GM23338 (cell line): ENCODE measurements around the gene XRCC5. TPM values are rescaled to one million over a fixed set of nuclear protein-coding genes. Genes with fewer than 3 reads are reported as not detected.

Experiments
- ATAC-seq: fragments of 200-7000 bp; cut with Tn5 transposase; 3 replicates; pipeline ENCODE4 v1.9.1; 2020
- DNase-seq: peaks from one replicate; pipeline ENCODE4 v3.0.0-alpha.2; 2015; ENCODE audit warnings: low spot score
- H2AFZ ChIP-seq: fragments of 200-600 bp; sonication (generic); 2 replicates; pipeline ENCODE4 v1.8.0; 2016; ENCODE audit warnings: antibody characterized with exemption, mild to moderate bottlenecking, moderate library complexity
- H3F3A ChIP-seq: fragments of 200-600 bp; sonication (generic); replicated peaks from 2 replicates; pipeline ENCODE4 v1.8.0; 2017; ENCODE audit warnings: antibody characterized with exemption, mixed run types, low read depth
- H3K27ac ChIP-seq: fragments of 200-600 bp; sonication (generic); 2 replicates; pipeline ENCODE4 v1.6.1; 2016; ENCODE audit warnings: low read depth
- H3K27me3 ChIP-seq: fragments of 200-600 bp; sonication (generic); 2 replicates; pipeline ENCODE4 v1.8.0; 2016; ENCODE audit warnings: mild to moderate bottlenecking, mixed run types, moderate library complexity; ENCODE audit not compliant: insufficient read depth
- H3K36me3 ChIP-seq: fragments of 200-600 bp; sonication (generic); 2 replicates; pipeline ENCODE4 v1.8.0; 2016; ENCODE audit warnings: mild to moderate bottlenecking; ENCODE audit not compliant: insufficient read depth
- H3K4me1 ChIP-seq: fragments of 200-600 bp; sonication (generic); 2 replicates; pipeline ENCODE4 v1.8.0; 2016; ENCODE audit warnings: mild to moderate bottlenecking, moderate library complexity; ENCODE audit not compliant: insufficient read depth
- H3K4me2 ChIP-seq: fragments of 200-600 bp; sonication (generic); 2 replicates; pipeline ENCODE4 v1.7.1; 2017; ENCODE audit warnings: mixed run types
- H3K4me3 ChIP-seq: fragments of 200-600 bp; sonication (generic); 2 replicates; pipeline ENCODE4 v1.6.1; 2016; ENCODE audit warnings: mixed run types
- H3K79me2 ChIP-seq: fragments of 200-600 bp; sonication (generic); replicated peaks from 2 replicates; pipeline ENCODE4 v1.8.0; 2017; ENCODE audit warnings: mild to moderate bottlenecking; ENCODE audit not compliant: insufficient read depth
- H3K9me2 ChIP-seq: fragments of 200-600 bp; sonication (generic); 2 replicates; pipeline ENCODE4 v1.8.0; 2017; ENCODE audit not compliant: insufficient read depth
- H4K20me1 ChIP-seq: fragments of 200-600 bp; sonication (generic); replicated peaks from 2 replicates; pipeline ENCODE4 v1.8.0; 2017; ENCODE audit warnings: mild to moderate bottlenecking; ENCODE audit not compliant: insufficient read depth
- H3K27ac Mint-ChIP-seq: 2 replicates; pipeline ENCODE4 v1.8.0; 2020; ENCODE audit warnings: inconsistent platforms, mild to moderate bottlenecking, moderate library complexity, mixed read lengths
- H3K27me3 Mint-ChIP-seq: 3 replicates; pipeline ENCODE4 v1.8.0; 2022; ENCODE audit warnings: low read depth, mild to moderate bottlenecking, moderate library complexity, mixed read lengths, inconsistent platforms; ENCODE audit not compliant: insufficient read depth, poor library complexity
- H3K36me3 Mint-ChIP-seq: 3 replicates; pipeline ENCODE4 v1.8.0; 2021; ENCODE audit warnings: low read depth, mild to moderate bottlenecking, inconsistent platforms, moderate library complexity, mixed read lengths
- H3K4me1 Mint-ChIP-seq: 3 replicates; pipeline ENCODE4 v1.8.0; 2020; ENCODE audit warnings: mild to moderate bottlenecking, inconsistent platforms, mixed read lengths
- H3K4me3 Mint-ChIP-seq: 3 replicates; pipeline ENCODE4 v1.8.0; 2021; ENCODE audit warnings: moderate library complexity, mild to moderate bottlenecking, inconsistent platforms, mixed read lengths
- H3K9me3 Mint-ChIP-seq: 3 replicates; pipeline ENCODE4 v1.8.0; 2020; ENCODE audit warnings: moderate library complexity, mild to moderate bottlenecking, inconsistent platforms, mixed read lengths
- JUNB ChIP-seq: IDR thresholded peaks from one replicate; pipeline ENCODE4 v1.6.1; 2016; ENCODE audit warnings: antibody characterized with exemption; ENCODE audit not compliant: unreplicated experiment
- STAT1 ChIP-seq: IDR thresholded peaks from one replicate; pipeline ENCODE4 v1.6.1; 2016; ENCODE audit warnings: antibody characterized with exemption; ENCODE audit not compliant: unreplicated experiment
- polyA plus RNA-seq: library from polyadenylated mRNA; unstranded; fragments of >200 nt; fragmentation: Nextera tagmentation; extraction: Ambion mirVana; gene quantifications from 2 replicates; pipeline ENCODE4 v1.2.1, GENCODE V29; 2016
- total RNA-seq: library from RNA; depleted of rRNA; stranded (reverse); fragments of >200 nt; shearing (Covaris generic); gene quantifications from 2 replicates; pipeline ENCODE4 v1.2.3, GENCODE V29; 2014
- TF ChIP-seq, protein P1 (sequence below): fragments of 250-450 bp; sonication (Bioruptor Pico); IDR thresholded peaks from 2 replicates; pipeline ENCODE4 v1.5.0; 2020; ENCODE audit warnings: mild to moderate bottlenecking, moderate library complexity
- TF ChIP-seq, protein P2 (sequence below): IDR thresholded peaks from 2 replicates; pipeline ENCODE4 v1.6.1; 2016; ENCODE audit warnings: antibody characterized with exemption
- TF ChIP-seq, protein P3 (sequence below), 2 experiments: fragments of 200-600 bp in 1 of 2; sonication (generic) in 1 of 2; conservative IDR thresholded peaks; 2 replicates each; pipeline versions ENCODE4 v1.5.1 to v1.6.1; 2016 to 2017; ENCODE audit warnings: antibody characterized with exemption in 2 of 2, low read depth in 2 of 2, mild to moderate bottlenecking in 2 of 2, moderate library complexity in 1 of 2

XRCC5 gene
- total and polyA plus RNA-seq, 2 experiments from 2014 or later: 499 to 524 TPM

DNA sequence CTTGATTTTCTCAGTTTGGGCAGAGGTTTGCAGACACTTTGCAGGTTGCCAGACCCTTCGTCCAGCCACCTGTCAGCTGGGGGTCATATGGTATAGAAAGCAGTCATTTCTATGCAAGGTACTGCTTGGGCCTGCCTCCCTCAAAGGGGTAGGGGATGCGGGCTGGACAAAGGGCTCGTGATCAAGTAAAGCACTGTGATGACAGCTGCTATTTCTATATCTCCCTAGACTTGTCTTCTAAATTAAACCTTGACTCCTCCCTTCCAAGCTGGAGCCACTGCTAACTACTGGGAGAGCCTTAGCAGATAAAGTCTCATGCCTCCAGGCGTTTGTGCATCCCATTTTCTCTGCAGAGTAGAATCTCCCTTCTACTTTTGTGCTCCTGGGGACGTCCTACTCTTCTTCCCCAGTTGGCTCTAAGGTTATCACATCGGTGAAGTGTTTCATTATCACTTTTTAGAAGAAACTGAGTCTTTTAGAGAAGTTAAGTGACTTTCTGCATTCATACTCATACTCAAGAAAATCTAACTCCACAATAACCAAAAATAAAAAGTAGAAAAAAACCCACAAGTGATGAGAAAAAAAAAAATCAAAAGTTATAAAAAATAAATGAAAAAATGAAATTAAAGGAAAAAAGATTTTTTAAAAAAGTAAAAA lies 710 bp upstream of the XRCC5 start (continued):
- TF ChIP-seq, protein P1, sequence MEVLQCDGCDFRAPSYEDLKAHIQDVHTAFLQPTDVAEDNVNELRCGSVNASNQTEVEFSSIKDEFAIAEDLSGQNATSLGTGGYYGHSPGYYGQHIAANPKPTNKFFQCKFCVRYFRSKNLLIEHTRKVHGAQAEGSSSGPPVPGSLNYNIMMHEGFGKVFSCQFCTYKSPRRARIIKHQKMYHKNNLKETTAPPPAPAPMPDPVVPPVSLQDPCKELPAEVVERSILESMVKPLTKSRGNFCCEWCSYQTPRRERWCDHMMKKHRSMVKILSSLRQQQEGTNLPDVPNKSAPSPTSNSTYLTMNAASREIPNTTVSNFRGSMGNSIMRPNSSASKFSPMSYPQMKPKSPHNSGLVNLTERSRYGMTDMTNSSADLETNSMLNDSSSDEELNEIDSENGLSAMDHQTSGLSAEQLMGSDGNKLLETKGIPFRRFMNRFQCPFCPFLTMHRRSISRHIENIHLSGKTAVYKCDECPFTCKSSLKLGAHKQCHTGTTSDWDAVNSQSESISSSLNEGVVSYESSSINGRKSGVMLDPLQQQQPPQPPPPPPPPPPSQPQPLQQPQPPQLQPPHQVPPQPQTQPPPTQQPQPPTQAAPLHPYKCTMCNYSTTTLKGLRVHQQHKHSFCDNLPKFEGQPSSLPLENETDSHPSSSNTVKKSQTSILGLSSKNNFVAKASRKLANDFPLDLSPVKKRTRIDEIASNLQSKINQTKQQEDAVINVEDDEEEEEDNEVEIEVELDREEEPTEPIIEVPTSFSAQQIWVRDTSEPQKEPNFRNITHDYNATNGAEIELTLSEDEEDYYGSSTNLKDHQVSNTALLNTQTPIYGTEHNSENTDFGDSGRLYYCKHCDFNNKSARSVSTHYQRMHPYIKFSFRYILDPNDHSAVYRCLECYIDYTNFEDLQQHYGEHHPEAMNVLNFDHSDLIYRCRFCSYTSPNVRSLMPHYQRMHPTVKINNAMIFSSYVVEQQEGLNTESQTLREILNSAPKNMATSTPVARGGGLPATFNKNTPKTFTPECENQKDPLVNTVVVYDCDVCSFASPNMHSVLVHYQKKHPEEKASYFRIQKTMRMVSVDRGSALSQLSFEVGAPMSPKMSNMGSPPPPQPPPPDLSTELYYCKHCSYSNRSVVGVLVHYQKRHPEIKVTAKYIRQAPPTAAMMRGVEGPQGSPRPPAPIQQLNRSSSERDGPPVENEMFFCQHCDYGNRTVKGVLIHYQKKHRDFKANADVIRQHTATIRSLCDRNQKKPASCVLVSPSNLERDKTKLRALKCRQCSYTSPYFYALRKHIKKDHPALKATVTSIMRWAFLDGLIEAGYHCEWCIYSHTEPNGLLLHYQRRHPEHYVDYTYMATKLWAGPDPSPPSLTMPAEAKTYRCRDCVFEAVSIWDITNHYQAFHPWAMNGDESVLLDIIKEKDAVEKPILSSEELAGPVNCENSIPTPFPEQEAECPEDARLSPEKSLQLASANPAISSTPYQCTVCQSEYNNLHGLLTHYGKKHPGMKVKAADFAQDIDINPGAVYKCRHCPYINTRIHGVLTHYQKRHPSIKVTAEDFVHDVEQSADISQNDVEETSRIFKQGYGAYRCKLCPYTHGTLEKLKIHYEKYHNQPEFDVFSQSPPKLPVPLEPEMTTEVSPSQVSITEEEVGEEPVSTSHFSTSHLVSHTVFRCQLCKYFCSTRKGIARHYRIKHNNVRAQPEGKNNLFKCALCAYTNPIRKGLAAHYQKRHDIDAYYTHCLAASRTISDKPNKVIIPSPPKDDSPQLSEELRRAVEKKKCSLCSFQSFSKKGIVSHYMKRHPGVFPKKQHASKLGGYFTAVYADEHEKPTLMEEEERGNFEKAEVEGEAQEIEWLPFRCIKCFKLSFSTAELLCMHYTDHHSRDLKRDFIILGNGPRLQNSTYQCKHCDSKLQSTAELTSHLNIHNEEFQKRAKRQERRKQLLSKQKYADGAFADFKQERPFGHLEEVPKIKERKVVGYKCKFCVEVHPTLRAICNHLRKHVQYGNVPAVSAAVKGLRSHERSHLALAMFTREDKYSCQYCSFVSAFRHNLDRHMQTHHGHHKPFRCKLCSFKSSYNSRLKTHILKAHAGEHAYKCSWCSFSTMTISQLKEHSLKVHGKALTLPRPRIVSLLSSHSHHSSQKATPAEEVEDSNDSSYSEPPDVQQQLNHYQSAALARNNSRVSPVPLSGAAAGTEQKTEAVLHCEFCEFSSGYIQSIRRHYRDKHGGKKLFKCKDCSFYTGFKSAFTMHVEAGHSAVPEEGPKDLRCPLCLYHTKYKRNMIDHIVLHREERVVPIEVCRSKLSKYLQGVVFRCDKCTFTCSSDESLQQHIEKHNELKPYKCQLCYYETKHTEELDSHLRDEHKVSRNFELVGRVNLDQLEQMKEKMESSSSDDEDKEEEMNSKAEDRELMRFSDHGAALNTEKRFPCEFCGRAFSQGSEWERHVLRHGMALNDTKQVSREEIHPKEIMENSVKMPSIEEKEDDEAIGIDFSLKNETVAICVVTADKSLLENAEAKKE (CRISPR knock-in tag): no peak
- no peak for TF ChIP-seq STAT1

DNA sequence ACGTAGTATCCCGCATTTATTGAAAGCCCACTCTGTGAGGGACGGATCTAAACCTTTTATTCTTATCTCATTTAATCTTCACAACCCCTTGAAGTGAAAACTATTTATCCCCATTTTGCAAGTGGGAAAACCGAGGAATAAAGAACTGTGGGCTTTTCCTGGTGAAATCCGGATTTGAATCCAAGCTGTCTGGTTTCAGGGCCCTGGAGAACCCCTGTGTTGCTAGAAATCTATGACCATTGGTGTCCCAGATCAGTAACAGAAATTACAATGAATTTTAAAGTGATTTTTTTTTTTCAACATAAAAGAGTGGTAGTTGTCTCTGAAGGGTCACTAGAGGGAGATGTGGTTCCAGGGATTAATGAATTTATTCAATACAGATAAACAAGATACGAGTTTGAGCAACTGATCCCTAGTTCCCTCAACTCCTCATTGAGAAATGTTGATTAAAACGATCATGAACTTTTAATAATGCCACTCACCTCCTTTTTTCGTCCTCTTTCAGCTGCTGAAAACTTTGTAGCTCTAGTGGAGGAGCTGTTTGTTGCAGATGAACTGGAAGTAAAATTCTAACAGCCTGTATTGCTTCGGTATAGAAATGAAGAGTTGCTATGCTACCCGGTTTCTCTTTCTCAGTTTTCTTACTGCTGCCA lies 940 bp downstream of the XRCC5 start:
- Mint-ChIP-seq H3K4me3 (peak overlapping the region; percentile 100), H3K36me3 (peaks cover 58% of the 10 kb centered on the region), H3K27me3 (peaks cover 18% of the 10 kb centered on the region), H3K9me3 (no peaks in the 10 kb centered on the region; the same call in 2 of the 3 replicates), H3K4me1 (peaks cover 52% of the 10 kb centered on the region), H3K27ac (peak overlapping the region; percentile 100)
- Histone ChIP-seq H3K27me3 (no peaks in the 10 kb centered on the region), H3K4me3 (peak overlapping the region; percentile 85), H3K4me2 (peak overlapping the region; percentile 90), H3K79me2 (peaks cover 41% of the 10 kb centered on the region), H3K36me3 (peaks cover 34% of the 10 kb centered on the region), H2AFZ (no peak overlapping the region), H3K9me2 (no peaks in the 10 kb centered on the region), H4K20me1 (no peaks in the 10 kb centered on the region; the same call in 1 of the 2 replicates), H3K27ac (peak overlapping the region; percentile 89), H3F3A (peaks cover 36% of the 10 kb centered on the region), H3K4me1 (peaks cover 18% of the 10 kb centered on the region; the same call in 1 of the 2 replicates)
- DNase-seq (peak; percentile 31), ATAC-seq (no peak)
- TF ChIP-seq, protein P2, sequence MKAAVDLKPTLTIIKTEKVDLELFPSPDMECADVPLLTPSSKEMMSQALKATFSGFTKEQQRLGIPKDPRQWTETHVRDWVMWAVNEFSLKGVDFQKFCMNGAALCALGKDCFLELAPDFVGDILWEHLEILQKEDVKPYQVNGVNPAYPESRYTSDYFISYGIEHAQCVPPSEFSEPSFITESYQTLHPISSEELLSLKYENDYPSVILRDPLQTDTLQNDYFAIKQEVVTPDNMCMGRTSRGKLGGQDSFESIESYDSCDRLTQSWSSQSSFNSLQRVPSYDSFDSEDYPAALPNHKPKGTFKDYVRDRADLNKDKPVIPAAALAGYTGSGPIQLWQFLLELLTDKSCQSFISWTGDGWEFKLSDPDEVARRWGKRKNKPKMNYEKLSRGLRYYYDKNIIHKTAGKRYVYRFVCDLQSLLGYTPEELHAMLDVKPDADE: no peak
- no peak for TF ChIP-seq JUNB
- TF ChIP-seq, protein P3, sequence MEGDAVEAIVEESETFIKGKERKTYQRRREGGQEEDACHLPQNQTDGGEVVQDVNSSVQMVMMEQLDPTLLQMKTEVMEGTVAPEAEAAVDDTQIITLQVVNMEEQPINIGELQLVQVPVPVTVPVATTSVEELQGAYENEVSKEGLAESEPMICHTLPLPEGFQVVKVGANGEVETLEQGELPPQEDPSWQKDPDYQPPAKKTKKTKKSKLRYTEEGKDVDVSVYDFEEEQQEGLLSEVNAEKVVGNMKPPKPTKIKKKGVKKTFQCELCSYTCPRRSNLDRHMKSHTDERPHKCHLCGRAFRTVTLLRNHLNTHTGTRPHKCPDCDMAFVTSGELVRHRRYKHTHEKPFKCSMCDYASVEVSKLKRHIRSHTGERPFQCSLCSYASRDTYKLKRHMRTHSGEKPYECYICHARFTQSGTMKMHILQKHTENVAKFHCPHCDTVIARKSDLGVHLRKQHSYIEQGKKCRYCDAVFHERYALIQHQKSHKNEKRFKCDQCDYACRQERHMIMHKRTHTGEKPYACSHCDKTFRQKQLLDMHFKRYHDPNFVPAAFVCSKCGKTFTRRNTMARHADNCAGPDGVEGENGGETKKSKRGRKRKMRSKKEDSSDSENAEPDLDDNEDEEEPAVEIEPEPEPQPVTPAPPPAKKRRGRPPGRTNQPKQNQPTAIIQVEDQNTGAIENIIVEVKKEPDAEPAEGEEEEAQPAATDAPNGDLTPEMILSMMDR (conservative IDR thresholded peaks at IDR 0.05; ENCODE audit: low read depth in 2 of 2): peak in 1 of 2 experiments; percentile 49; a peak in 3 of 4 replicates
